RWPE1 (cell line): Measurements from ENCODE around the gene FGF21.
A peak's percentile ranks its signal among the peaks of the same experiment; 100 is the strongest.
"Not testable (repeated sequence)": the region's sequence is repeated elsewhere in the genome, so short reads cannot be mapped to it uniquely, and the experiment has no call there.

ENCODE experiments used
- CTCF ChIA-PET: fragments of 350-600 bp; sonication (Branson Sonifier 250); formaldehyde crosslinking; extraction: SDS; loops from one replicate; lab custom pipeline; 2021; lab: Yijun Ruan, JAX
- POLR2A ChIA-PET: fragments of 400-600 bp; formaldehyde crosslinking; extraction: SDS; loops from one replicate; lab custom pipeline; 2020; ENCODE audit warnings: antibody characterized with exemption; ENCODE audit not compliant: low non-redundant PET; lab: Yijun Ruan, JAX
- DNase-seq: peaks from one replicate; pipeline ENCODE4 v3.0.0; 2012; ENCODE audit warnings: low spot score
- H3K27ac ChIP-seq: fragments of 450-650 bp; 2 replicates; pipeline ENCODE4 v1.5.1; 2017
- CTCF ChIP-seq: fragments of 450-650 bp; conservative IDR thresholded peaks from 2 replicates; pipeline ENCODE4 v1.5.1; 2017; ENCODE audit warnings: low read depth, mild to moderate bottlenecking

FGF21 gene

GRCh38 chr19:48784527-48784926 is 29.2 kb downstream of the FGF21 start:
- POLR2A ChIA-PET = no interaction called here
- TF ChIP-seq CTCF = no peak
- DNase-seq = no peak
- no peak overlapping the region for H3K27ac ChIP-seq
- CTCF ChIA-PET = interaction anchor here (0.5 to 0.6 kb wide), 3 partner anchors 10 to 142 kb away, joined by 3 to 6 read pairs (median 4); no protein-coding TSS in a partner anchor

GRCh38 chr19:48786422-48786821 is 31.1 kb downstream of the FGF21 start:
- H3K27ac ChIP-seq, POLR2A ChIA-PET: not testable (repeated sequence)
- CTCF ChIA-PET = interaction anchor here (1.1 to 3.7 kb wide), 2 partner anchors 56 kb away, joined by 3 to 58 read pairs; no protein-coding TSS in a partner anchor

GRCh38 chr19:48787331-48787730 is 32.0 kb downstream of the FGF21 start:
- DNase-seq, H3K27ac ChIP-seq, POLR2A ChIA-PET: not testable (repeated sequence)
- CTCF ChIA-PET = interaction anchor here (0.6 to 3.7 kb wide), 14 partner anchors 13 to 1791 kb away, joined by 3 to 58 read pairs (median 6); partner anchors contain the start of genes CA11 and HSD17B14

More at GRCh38 chr19:48786422-48786821, 31.1 kb downstream of the FGF21 start:
- not testable (repeated sequence) for DNase-seq

- no peak overlapping the region for H3K27ac ChIP-seq
- CTCF ChIA-PET = no interaction called here
- POLR2A ChIA-PET = interaction anchor here (0.6 kb wide), 1 partner anchor 50 kb away, joined by 3 read pairs; no protein-coding TSS in a partner anchor
- DNase-seq = no peak
- no peak for TF ChIP-seq CTCF
These were observed 37.9 kb downstream of the FGF21 start for GRCh38 chr19:48793271-48793670.

- TF ChIP-seq CTCF = no peak
- CTCF ChIA-PET = interaction anchor here (0.7 to 2.7 kb wide), 5 partner anchors 9 to 200 kb away, joined by 3 to 21 read pairs (median 4); no protein-coding TSS in a partner anchor
- DNase-seq = no peak
- POLR2A ChIA-PET = no interaction called here
- peak overlapping the region; percentile 86 for H3K27ac ChIP-seq
These were observed 39.0 kb downstream of the FGF21 start for GRCh38 chr19:48794291-48794690.

GRCh38 chr19:48795055-48795684 is 39.8 kb downstream of the FGF21 start:
- peak; percentile 94 for DNase-seq
- ChIA-PET POLR2A (interaction anchor here (0.5 kb wide), 1 partner anchor 106 kb away, joined by 3 read pairs; no protein-coding TSS in a partner anchor), CTCF (interaction anchor here (0.5 to 2.7 kb wide), 21 partner anchors 11 to 271 kb away, joined by 3 to 21 read pairs (median 4); partner anchors contain the start of genes BCAT2, CA11 and HSD17B14)
- peak overlapping the region; percentile 86 for H3K27ac ChIP-seq
- TF ChIP-seq CTCF = peak; percentile 94

GRCh38 chr19:48795685-48796070 is 40.4 kb downstream of the FGF21 start:
- POLR2A ChIA-PET = interaction anchor here (0.5 kb wide), 1 partner anchor 105 kb away, joined by 3 read pairs; no protein-coding TSS in a partner anchor
- CTCF ChIA-PET = interaction anchor here (0.5 to 2.7 kb wide), 18 partner anchors 11 to 270 kb away, joined by 3 to 21 read pairs (median 4); partner anchors contain the start of genes BCAT2, CA11 and HSD17B14
- peak overlapping the region; percentile 86 for H3K27ac ChIP-seq
- no peak for TF ChIP-seq CTCF
- no peak for DNase-seq
